Caco-2 (cell line): ENCODE measurements around the gene TBL2. TPM values are rescaled to one million over a fixed set of nuclear protein-coding genes. Genes with fewer than 3 reads are reported as not detected.

Source experiments
- BruUV-seq: library from RNA; stranded (reverse); fragments of 400-500 nt; replicated peaks from 2 replicates; lab custom pipeline; 2021; lab: Mats Ljungman, UMichigan
- CTCF ChIA-PET: fragments of 300-600 bp; sonication (Branson Sonifier 250); formaldehyde crosslinking; loops from one replicate; lab custom pipeline; 2022; ENCODE audit warnings: antibody characterized with exemption; lab: Charles Lee
- POLR2A ChIA-PET: fragments of 300-600 bp; sonication (Branson Sonifier 250); formaldehyde crosslinking; loops from one replicate; lab custom pipeline; 2022; ENCODE audit warnings: antibody characterized with exemption; lab: Charles Lee
- DNase-seq, 2 experiments: peaks; one replicate each; pipeline versions ENCODE4 v3.0.0 to v3.0.0-alpha.2; 2020 to 2022
- H3K27me3 ChIP-seq: replicated peaks from 2 replicates; pipeline ENCODE4 v1.6.0; 2011; ENCODE audit warnings: low read length; ENCODE audit not compliant: control insufficient read depth, insufficient read depth
- H3K36me3 ChIP-seq: 2 replicates; pipeline ENCODE4 v1.5.1; 2011; ENCODE audit warnings: low read length; ENCODE audit not compliant: control insufficient read depth, insufficient read depth
- H3K4me1 ChIP-seq: fragments of 250-450 bp; sonication (Bioruptor Pico); 2 replicates; pipeline ENCODE4 v1.5.1; 2020; ENCODE audit warnings: mild to moderate bottlenecking
- H3K4me3 ChIP-seq: 2 replicates; pipeline ENCODE4 v1.5.1; 2011; ENCODE audit warnings: low read depth, mild to moderate bottlenecking, control low read depth, low read length
- H3K9me3 ChIP-seq: fragments of 250-450 bp; sonication (Bioruptor Pico); 2 replicates; pipeline ENCODE4 v1.5.1; 2020; ENCODE audit warnings: mild to moderate bottlenecking, moderate library complexity
- H3K27ac Mint-ChIP-seq: one replicate; pipeline ENCODE4 v1.8.0; 2022; ENCODE audit warnings: mixed read lengths; ENCODE audit not compliant: unreplicated experiment
- H3K27me3 Mint-ChIP-seq: one replicate; pipeline ENCODE4 v1.8.0; 2022; ENCODE audit warnings: mixed read lengths; ENCODE audit not compliant: insufficient read depth, unreplicated experiment
- H3K36me3 Mint-ChIP-seq: one replicate; pipeline ENCODE4 v1.8.0; 2022; ENCODE audit warnings: mild to moderate bottlenecking, mixed read lengths; ENCODE audit not compliant: insufficient read depth, unreplicated experiment
- H3K4me1 Mint-ChIP-seq: one replicate; pipeline ENCODE4 v1.8.0; 2022; ENCODE audit warnings: low read depth, mixed read lengths; ENCODE audit not compliant: unreplicated experiment
- H3K4me3 Mint-ChIP-seq: one replicate; pipeline ENCODE4 v1.8.0; 2022; ENCODE audit warnings: mild to moderate bottlenecking, moderate library complexity, mixed read lengths; ENCODE audit not compliant: unreplicated experiment
- H3K9me3 Mint-ChIP-seq: one replicate; pipeline ENCODE4 v1.8.0; 2022; ENCODE audit warnings: mixed read lengths; ENCODE audit not compliant: unreplicated experiment
- CTCF ChIP-seq, 2 experiments: fragments of 200-600 bp in 1 of 2; IDR thresholded peaks; 1 replicate in 1 of 2; 2 replicates in 1 of 2; pipeline versions ENCODE4 v1.5.1 to v1.8.0; 2011 to 2022; ENCODE audit warnings: antibody characterized with exemption in 1 of 2, control low read depth in 1 of 2, inconsistent platforms in 1 of 2, low read depth in 1 of 2, low read length in 1 of 2, mild to moderate bottlenecking in 1 of 2, moderate library complexity in 1 of 2; ENCODE audit not compliant: insufficient read depth in 1 of 2, severe bottlenecking in 1 of 2, unreplicated experiment in 1 of 2
- intact Hi-C: fragments of 100-400 bp; cut with micrococcal nuclease; formaldehyde crosslinking; loops from one replicate; pipeline ENCODE4 v1.10.0; 2022; ENCODE audit not compliant: unreplicated experiment
- total RNA-seq: library from RNA; stranded (reverse); gene quantifications from 2 replicates; pipeline ENCODE4 v1.2.3, GENCODE V29; 2022

The TBL2 gene
- total RNA-seq, 1 experiment from 2014 or later, result 76.8 TPM

- CTCF ChIA-PET, result no interaction called here
- no peaks in the 10 kb centered on the region for H3K4me1 ChIP-seq
- no peak for TF ChIP-seq CTCF (IDR thresholded peaks at IDR 0.05; ENCODE audit: insufficient read depth in 1 of 2, low read depth in 1 of 2, low read length in 1 of 2, severe bottlenecking in 1 of 2, unreplicated experiment in 1 of 2)
- no peak overlapping the region for H3K4me3 ChIP-seq
- no peaks in the 10 kb centered on the region for H3K27me3 ChIP-seq
- H3K36me3 ChIP-seq, result no peaks in the 10 kb centered on the region; the same call in none of the 2 replicates
- Mint-ChIP-seq H3K27me3 (no peaks in the 10 kb centered on the region), H3K9me3 (no peaks in the 10 kb centered on the region), H3K36me3 (peaks cover 87% of the 10 kb centered on the region), H3K27ac (no peak overlapping the region), H3K4me1 (no peaks in the 10 kb centered on the region), H3K4me3 (no peak overlapping the region)
- POLR2A ChIA-PET, result no interaction called here
- DNase-seq, result no peak
- no peaks in the 10 kb centered on the region for H3K9me3 ChIP-seq
- BruUV-seq, result TSS peak; percentile 7
- intact Hi-C loops, result no loop called here
Observed at GRCh38 chr7:73549176-73549575, 29.2 kb downstream of the TBL2 start.

GRCh38 chr7:73547841-73548240, 30.5 kb downstream of the TBL2 start:
- H3K36me3 Mint-ChIP-seq, result peaks cover 87% of the 10 kb centered on the region
- no peaks in the 10 kb centered on the region; the same call in none of the 2 replicates for H3K36me3 ChIP-seq
- intact Hi-C loops, result no loop called here
- no peaks in the 10 kb centered on the region for H3K4me1 ChIP-seq
- no peak overlapping the region for H3K27ac Mint-ChIP-seq
- DNase-seq, result no peak
- POLR2A ChIA-PET, result interaction anchor here (0.9 to 1.4 kb wide), 2 partner anchors 9 to 25 kb away, joined by 5 to 6 read pairs; partner anchors contain the start of genes BAZ1B and BCL7B
- H3K9me3 Mint-ChIP-seq, result no peaks in the 10 kb centered on the region
- no TSS peak for BruUV-seq
- CTCF ChIA-PET, result no interaction called here
- H3K27me3 ChIP-seq, result no peaks in the 10 kb centered on the region
- no peak for TF ChIP-seq CTCF (IDR thresholded peaks at IDR 0.05; ENCODE audit: insufficient read depth in 1 of 2, low read depth in 1 of 2, low read length in 1 of 2, severe bottlenecking in 1 of 2, unreplicated experiment in 1 of 2)
- no peaks in the 10 kb centered on the region for H3K9me3 ChIP-seq
- H3K4me3 ChIP-seq, result no peak overlapping the region
- no peaks in the 10 kb centered on the region for H3K27me3 Mint-ChIP-seq
- no peak overlapping the region for H3K4me3 Mint-ChIP-seq
- H3K4me1 Mint-ChIP-seq, result no peaks in the 10 kb centered on the region

GRCh38 chr7:73544678-73545077, 33.7 kb downstream of the TBL2 start:
- TF ChIP-seq CTCF (IDR thresholded peaks at IDR 0.05; ENCODE audit: insufficient read depth in 1 of 2, low read depth in 1 of 2, low read length in 1 of 2, severe bottlenecking in 1 of 2, unreplicated experiment in 1 of 2), result no peak
- DNase-seq, result no peak

More at GRCh38 chr7:73544678-73545077, 33.7 kb downstream of the TBL2 start:
- no peaks in the 10 kb centered on the region for H3K4me1 Mint-ChIP-seq
- Histone ChIP-seq H3K4me3 (no peak overlapping the region), H3K27me3 (no peaks in the 10 kb centered on the region), H3K36me3 (no peaks in the 10 kb centered on the region; the same call in none of the 2 replicates), H3K9me3 (no peaks in the 10 kb centered on the region), H3K4me1 (no peaks in the 10 kb centered on the region)
- no peaks in the 10 kb centered on the region for H3K27me3 Mint-ChIP-seq
- POLR2A ChIA-PET, result no interaction called here
- peaks cover 95% of the 10 kb centered on the region for H3K36me3 Mint-ChIP-seq
- intact Hi-C loops, result no loop called here
- no peak overlapping the region for H3K27ac Mint-ChIP-seq
- no TSS peak for BruUV-seq
- no peaks in the 10 kb centered on the region for H3K9me3 Mint-ChIP-seq
- no peak overlapping the region for H3K4me3 Mint-ChIP-seq
- CTCF ChIA-PET, result interaction anchor here (0.6 kb wide), 1 partner anchor 702 kb away, joined by 4 read pairs; no protein-coding TSS in a partner anchor
